Measurements from ENCODE around the gene VCAN.
A peak's percentile ranks its signal among the peaks of the same experiment; 100 is the strongest.

The VCAN gene

DNA sequence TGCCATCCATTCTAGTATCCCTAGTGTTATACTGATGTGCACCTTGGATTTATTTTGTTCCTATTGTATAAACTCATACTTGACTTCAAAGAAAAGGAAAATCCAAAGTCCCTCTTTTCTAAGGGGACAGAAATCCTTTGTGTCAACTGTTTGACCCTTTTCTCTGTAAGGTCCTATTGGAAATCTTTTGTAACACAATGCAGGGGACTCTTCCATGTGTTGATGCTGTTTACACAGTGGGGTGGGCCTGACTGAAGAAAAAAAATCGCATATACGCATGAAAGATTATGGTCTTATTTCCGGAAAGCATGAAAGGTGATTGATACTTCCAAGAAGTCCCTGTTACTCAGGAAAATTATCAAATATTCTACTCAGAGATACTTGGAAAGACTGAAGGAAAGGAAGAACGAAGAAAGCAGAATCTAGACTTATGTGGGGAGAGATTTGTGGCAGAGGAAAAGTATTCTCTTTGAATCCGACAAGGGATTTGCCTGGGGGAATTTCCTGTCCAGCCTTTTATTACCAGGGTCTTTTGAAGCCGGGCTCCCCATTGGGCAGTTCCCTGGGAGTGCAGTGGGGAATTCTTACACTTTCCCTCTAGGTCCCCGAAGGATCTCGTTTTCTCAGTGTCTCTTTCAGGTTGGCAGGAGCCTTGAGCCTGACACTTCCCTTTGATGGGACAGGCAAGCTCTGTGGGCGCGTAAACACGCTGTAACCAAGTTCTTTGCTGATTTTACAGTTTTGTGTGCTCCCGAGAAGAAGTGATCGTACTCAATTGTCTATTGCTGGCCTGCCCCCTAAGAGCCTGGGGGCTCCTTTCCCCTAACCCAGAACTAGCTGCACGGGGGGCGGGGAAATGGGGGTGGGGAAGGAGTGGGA, 779 bp upstream of the VCAN start:
- no peak for DNase-seq

DNA sequence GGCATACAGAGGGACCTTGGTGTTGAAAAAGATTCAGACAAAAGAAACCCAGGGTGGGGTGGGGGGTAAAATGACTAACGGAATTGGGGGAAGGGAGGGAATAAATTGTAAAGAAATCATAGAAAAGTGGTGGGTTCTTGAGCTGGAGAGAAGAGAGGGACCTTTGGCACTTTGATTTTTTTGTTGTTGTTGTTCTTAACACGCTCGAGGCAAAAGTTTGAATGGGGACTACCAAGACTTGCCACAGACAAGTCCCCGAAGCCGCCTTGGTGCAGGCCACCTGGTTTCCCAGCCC, 616 bp downstream of the VCAN start:
- no peak for DNase-seq

DNA sequence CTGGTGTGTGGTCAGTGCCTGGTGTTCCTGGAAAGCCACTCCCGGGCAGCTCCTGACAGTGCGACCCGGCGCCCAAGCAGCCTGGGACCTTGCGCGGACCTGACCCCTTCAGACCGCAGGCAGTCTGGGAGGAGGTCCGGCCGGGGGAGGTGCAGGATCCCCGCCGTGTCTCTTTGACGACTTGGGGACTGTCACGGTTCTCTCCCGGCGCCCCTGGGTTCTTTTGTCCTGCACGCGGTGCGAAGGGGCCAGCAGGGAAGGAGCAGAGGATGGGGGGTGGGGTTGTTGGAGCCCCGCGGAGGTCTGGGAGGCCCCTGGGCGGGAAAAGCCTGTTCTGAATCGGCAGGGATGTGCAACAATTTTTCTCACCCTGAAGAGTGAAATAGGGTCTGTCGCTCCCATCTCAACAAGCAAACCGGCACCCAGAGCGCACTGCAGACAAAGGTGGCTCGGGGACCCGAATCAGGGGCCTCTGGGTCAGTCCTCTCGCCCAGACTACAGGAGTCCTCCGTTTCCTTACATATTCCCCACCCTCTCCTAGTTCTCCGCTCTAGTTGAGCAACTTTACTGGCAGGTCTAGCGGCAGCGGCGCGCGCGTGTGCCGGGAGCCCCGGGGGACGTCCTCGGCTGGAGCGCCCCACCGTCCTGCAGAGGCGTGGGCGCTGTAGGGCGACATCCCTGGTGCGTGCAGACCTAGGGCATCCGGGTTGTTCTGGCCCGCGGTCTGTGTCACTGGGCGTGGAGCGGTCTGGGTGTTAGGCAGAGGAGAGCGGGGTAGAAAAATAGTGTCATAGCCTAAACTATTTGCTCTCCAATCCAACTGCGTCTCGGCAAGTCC, 1.2 kb downstream of the VCAN start:
- DNase-seq, result peak; percentile 77

DNA sequence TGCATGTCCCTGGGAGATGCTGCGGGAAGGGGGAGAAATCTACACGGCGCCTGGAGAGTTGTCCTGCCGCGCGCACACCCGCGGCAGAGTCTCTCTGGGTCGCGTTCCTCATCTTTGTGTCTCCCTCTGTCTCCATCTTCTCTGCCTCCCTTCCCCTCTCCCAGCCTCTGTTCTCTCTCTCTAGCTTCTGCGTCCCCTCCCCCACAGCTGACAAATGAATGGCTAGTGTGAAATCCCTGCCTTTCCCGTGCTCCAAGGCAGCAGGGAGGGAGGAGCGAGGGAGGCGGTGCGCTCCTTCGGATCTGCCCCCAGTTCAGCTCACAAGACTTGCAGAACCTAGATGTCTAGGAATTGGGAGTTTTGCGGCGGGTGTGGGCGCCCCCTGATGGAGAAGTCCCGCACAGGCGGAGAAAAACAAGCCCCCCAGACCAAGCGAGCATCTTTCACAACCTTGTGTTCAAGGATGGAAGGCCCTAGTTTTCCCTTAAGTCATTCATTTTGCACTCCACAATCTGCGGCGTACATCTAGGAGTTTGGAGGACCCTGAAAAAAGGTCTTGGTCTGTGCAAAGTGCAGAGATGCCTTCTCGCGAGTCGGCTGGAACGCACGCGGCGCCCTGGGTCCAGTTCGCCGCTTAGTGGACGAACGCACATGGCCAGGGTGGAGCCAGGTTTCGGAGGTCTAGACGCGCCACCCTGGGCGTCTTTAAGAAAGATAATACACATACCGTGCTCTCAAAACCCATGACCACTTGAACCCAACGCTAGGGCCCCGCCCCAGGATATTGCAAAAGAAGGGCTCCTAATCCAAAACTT, 2.0 kb downstream of the VCAN start:
- peak; percentile 99 for DNase-seq

DNA sequence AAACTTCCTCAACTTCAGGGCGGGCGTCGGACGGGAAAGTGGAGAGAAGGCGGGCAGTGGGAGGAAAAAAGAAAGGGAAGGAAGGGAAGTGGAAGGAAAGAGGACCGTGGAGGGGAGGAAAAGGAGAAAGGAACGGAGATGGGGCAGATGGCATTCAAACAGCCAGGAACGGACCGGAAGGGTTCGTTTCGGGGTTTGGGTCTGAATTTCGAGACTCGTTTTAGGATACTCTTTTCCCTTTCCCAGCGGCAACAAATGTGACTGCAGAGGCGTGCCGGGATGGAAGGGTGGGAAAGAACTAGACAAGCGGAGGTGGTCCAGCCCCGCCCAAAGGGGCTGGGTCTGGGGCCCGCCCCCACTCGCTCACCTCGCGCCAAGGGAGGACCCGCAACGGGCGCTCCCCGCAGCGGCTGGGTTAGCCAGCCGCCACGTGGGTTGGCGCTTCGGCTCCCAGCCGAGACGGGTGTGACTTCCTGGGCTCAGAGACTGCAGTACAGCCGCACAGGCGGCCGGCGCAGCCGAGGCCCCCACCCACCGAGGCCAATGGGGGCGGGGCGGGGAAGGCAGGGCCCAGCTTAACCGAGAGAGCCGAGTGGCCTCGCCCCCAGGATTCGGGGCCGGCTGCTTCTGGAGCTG, 2.7 kb downstream of the VCAN start:
- peak; percentile 94 for DNase-seq

DNA sequence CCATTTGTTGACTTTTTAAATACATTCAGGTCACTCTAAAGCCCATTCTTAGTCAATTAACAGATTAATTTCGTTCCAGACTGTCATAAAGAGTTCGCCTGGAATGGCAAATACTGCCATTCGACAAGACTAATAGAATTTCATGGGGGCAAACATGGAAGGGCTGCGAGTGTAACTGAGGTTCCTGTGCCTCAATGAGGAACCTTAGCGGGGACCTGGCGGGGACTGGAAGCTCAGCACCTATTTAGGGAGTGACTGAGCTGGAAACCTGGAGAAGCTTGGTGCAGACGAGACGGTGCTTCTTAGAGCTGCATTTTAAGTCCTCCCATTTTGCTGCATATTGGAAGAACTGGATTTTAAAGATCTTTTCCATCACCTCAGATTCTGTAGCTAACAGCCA, 3.4 kb downstream of the VCAN start:
- peak; percentile 37 for DNase-seq

DNA sequence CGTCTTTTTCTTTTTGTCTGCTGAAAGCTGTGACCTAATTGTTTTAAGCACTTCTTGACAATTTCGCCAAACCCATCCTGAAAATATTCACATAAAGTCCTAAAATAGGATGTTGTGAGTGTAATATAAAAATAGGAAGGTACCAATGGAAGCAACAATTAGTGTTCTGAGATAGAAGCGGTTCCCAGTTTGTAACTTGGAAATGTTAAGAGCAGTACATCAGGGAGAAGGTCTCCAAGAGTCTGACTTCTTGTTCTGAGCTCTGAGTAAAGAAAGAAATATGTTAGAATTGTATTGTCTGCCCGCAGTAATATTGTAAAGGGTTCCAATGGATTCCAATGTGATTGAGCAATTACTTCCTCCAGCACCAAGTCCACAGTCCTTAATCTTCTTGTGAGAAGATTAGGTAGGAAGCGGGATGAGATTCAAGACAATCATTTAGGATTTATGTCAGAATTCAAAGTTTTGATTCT, 3.9 kb downstream of the VCAN start:
- DNase-seq, result no peak

DNA sequence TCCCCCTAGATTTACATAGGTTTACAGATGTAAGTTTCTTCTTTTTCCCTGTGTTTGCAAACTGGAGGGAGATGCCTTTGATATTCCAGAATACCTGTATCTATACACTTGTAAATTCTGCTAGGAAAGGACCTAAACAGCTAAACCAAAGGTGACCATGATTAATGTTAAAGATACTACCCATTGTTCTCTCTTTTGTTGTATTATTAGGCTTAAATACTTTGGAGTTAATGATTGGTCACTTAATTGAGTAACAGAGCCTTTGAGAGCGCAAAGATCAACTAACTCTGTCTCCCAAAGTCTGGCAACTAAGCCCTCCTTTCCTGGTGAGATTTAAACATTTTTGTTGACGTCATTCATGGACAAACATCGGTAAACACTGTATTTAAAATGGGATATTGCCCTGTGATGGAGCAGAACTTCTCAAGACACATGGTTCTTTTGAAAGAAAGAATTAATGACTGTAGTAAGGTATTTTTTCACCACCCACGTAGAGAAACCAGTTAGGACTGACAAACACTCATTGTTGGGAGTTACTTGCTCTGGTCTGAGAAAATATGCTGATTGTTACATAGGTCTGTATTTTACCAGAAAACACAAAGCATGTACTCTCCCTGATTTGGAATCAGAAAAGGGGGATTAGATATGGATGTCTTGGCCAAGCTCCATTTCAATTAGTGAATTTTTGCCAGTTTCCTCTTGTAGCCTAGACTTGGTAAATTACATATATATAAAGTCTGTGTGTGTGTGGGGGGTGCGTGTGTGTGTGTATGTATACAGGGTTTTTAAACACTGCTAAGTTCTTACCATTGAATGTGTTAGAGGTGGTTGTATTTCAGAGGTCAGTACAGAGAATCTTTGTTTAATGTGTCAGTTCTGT, 4.6 kb downstream of the VCAN start:
- no peak for DNase-seq

DNA sequence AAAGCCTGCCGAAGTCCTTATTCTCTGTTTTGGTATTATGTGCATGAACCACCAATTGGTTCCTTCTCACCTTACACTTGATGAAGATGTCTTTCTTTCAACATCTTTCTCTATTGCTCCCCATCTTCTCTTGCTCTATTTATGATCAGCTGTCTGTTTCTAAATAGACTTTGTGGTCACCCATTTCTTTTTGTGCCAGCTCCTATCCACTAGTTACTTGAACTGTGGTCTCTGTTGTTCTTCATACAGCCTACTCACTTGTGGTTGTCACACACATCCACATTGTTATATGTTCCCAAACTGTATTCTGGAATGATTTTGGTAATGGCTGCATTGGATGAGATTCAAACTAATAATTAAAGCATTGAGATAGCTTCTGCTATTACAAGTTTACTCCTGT, 11.4 kb downstream of the VCAN start:
- DNase-seq, result no peak

DNA sequence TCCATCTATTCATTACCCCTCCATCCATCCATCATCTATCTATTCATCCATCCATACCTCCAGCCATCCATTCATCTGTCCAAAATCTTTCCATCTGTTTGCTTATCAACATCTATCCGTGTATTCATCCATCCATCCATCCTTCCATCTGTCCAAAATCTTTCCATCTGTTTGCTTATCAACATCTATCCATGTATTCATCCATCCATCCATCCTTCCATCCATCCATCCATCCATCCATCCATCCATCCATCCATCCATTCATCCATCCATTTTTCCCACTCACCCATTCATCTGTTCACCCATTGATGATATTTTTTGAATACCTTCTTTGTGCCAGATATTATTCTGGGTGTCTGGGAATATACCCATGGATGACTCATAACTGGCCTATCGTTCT, 12.8 kb downstream of the VCAN start:
- no peak for DNase-seq

DNA sequence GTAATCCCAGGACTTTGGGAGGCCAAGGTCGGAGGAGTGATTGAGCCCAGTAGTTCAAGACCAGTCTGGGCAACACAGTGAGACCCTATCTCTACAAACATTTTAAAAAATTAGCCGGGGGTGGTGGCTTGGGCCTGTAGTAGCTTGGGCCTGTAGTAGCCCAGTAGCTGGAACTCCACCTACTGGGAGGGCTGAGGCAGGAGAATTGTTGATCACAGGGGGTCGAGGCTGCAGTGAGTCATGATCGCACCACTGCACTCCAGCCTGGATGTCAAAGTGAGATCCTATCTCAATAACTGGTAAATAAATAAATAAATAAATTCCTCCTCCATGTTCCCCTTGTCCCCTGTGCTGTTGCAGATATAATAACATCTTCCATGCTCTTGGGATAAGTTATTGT, 14.3 kb downstream of the VCAN start:
- DNase-seq, result no peak

DNA sequence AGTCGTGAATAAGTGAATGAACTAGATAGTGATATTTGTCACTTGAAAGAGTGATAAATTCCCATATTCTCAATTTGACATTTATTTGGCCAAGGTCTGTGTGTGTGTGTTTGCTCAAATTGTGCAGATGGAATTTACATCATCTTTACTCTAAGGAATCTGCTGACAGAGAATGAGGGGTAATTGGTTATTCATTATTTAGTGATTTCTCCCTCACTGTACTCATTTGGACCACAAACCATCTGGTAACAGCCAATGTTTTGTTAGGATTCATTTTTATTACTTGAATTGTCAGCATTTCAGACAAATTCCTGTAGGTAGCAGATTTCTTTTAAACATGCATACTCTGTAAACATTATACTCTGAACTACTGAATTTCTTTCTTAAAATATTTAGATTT, 15.6 kb downstream of the VCAN start:
- no peak for DNase-seq

DNA sequence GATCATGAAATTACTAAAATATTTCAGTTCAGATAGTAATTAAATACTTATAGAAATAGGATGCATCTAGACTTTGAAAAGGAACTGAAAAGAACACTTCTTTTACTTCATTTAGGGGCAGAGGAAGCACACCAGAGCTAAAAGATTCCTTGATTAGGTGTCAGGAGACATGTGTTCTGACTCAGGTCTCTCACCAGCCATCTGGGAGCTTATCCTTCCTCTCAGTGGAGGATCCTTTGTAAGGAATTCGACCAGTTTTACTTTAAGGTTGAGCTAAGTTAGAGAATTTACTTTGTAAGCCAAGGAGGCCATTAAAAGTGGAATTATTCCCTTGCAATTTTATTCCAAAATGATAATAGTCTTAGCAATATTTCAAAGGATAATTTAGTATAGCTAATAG, 16.7 kb downstream of the VCAN start:
- DNase-seq, result no peak

DNA sequence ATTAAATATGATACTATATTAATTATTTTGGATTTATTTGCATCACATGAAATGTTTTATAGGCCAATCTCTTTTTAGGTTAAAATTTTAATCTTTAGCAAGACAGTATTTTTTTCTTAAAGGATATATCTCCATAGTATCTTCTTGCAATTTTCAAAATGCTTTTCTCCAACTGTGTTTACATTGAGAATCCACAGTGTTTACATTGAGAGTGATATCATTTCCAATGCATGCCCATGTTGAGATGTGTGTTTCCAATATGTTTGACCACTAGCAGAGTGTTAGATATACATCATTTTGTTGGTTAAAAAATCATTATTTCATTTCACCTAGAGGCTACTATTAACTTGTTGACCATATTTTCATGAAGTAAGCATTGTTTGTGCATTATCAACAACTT, 17.3 kb downstream of the VCAN start:
- DNase-seq, result no peak

DNA sequence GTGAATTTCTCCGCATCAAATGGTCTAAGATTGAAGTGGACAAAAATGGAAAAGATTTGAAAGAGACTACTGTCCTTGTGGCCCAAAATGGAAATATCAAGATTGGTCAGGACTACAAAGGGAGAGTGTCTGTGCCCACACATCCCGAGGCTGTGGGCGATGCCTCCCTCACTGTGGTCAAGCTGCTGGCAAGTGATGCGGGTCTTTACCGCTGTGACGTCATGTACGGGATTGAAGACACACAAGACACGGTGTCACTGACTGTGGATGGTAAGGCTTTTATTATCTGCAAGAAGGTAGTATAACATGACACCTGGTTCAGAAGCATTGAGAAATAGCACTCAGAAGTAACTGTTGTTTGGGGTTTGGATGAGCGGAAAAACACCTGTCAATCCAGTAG, 18.7 kb downstream of the VCAN start:
- no peak for DNase-seq

DNA sequence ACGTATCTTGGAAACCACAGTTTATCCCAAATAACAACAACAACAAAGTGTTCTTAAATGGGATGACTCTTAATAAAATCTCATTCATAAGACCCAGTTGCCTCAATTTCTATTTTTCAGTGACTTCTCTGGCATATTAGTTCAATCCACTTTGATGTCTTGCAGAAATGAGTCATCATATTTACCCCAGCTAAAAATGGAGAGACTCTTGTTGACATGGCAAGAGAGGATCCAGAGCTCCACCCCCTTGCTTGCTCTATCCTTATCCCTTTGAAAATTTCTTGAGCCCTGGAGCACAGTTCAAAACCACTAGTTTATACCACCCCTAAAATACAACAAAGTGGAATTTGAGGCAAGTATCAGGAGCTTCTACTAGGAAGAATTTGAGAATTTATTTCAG, 20.8 kb downstream of the VCAN start:
- no peak for DNase-seq

DNA sequence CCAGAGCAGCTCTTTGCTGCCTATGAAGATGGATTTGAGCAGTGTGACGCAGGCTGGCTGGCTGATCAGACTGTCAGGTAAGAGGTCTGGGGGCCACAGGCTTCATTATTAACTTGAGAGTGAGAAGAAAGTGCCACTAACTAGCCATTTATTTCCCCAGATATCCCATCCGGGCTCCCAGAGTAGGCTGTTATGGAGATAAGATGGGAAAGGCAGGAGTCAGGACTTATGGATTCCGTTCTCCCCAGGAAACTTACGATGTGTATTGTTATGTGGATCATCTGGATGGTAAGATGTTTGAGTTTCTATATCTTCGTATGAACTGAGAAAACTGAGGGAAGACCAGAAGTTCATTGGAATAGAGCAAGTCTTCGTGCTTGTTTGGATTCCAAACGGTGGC, 22.1 kb downstream of the VCAN start:
- DNase-seq, result no peak

DNA sequence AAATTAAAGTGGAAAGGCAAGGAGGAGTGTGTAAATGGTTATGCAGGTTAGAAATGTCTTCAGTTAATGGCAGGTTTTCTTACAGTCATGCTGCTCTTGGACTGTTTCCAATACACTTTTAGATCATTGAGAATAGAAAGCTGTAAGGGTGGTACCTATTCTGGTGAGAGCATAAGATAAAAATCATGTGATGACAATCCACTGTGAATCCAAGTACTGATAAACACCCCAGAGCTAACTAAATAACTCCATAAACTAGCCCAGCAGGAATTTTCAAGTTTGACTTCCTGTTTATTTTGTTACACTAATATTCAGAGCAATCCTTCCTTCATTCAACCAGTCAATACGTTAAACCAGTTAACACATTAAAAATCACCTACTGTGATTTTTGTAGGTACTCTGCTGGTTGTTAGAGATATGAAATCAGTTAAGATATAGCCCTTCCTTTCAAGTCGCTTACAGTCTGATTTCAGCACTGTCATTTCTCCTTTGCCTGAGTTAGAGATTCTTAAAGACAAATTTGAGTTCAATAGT, 22.6 kb downstream of the VCAN start:
- no peak for DNase-seq

DNA sequence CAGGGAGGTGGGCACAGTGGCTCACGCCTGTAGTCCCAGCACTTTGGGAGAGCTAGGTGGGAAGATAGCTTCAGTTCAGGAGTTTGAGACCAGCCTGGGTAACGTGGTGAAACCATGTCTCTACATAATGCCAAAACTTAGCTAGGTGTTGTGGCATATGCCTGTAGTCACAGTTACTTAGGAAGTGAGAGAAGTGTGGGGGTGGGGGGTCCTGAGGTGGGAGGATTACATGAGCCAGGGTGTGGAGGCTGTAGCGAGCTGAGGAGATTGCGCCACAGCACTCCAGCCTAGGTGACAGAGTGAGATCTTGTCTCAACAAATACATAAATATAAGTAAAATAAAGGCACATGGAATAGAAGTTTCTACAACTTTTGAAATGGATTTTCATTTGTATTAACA, 23.1 kb downstream of the VCAN start:
- DNase-seq, result no peak

DNA sequence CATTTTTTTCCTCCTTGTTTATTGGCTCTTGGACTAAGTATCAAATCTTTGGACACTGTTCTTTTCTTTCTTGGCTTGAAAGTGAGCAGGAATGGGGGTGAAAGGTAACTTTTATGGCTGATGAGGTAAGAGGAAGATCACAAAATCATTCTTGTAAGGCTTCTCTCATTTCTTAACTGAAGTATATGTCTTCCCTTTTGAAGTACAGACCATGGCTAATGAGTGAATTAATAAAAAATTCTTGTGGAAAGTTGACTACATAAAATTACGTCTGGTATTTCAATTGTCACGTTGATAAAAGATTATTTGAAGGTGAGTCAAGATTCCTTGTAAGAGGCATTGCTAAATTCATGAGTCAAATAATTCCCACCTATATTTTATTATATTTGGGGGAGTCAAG, 25.1 kb downstream of the VCAN start:
- DNase-seq, result no peak

DNA sequence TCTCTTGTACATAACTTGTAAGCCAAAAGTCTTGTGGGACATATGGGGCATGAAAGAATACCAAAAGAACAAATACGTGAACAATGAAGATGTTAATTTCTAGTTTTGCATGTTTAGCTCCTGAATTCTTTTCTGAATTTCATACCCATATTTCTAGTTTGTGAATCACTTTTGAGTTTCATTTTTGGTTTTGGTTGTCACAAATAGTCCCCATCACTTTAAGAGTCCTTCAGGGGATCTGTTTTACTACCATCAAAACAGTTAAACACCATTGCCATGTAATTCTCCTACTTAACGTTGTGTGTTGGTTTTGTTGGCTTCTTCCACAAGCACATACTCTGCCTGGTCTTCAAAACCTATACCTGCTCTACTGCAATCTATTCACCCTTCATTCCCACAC, 27.0 kb downstream of the VCAN start:
- DNase-seq, result no peak

DNA sequence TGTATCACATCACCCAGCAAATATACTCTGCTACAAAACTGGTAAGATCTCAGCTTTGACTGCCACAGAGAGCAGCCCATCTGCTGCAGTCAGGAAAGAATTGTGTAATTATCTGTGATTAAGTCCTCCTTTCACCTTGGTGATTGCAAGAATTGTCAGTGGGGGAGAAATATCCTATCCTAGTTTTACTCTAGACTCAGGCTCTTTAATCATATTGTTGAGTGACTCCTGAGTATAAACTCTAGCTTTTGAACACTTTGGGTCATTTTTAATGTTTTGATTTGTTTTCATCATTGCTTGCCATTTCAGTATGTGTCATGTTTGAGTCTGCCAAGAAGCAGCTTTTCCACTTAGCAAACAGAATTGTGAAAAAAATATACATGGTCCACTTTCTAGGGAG, 32.1 kb downstream of the VCAN start:
- no peak for DNase-seq

Measured in right hindlimb (tissue), 1 donor.